Mesenteric fat pad (tissue), 1 donor: ENCODE data around the gene FREM3. TPM values are rescaled to one million over a fixed set of nuclear protein-coding genes. Genes with fewer than 3 reads are reported as not detected.
"Not testable (repeated sequence)": the region's sequence is repeated elsewhere in the genome, so short reads cannot be mapped to it uniquely, and the experiment has no call there.

Source experiments
- DNase-seq: peaks from one replicate; pipeline ENCODE4 v3.0.0-alpha.2; 2020; ENCODE audit warnings: low spot score
- long read RNA-seq: library from polyadenylated mRNA; unstranded; transcript quantifications from one replicate; pipeline ENCODE4 v2.0.0, GENCODE V29; 2020
- total RNA-seq: library from RNA; stranded (reverse); fragmentation: NEBNext Ultra II Directional; extraction: Animal tissue kit (Norgen Biotek cat#: 25700); gene quantifications from one replicate; pipeline ENCODE4 v1.2.1, GENCODE V29; 2021
- donor health status: DM: yes; HTN: yes; CAD: no.

FREM3 gene
- total RNA-seq, result not detected
- long read RNA-seq, result 0 reads

DNA sequence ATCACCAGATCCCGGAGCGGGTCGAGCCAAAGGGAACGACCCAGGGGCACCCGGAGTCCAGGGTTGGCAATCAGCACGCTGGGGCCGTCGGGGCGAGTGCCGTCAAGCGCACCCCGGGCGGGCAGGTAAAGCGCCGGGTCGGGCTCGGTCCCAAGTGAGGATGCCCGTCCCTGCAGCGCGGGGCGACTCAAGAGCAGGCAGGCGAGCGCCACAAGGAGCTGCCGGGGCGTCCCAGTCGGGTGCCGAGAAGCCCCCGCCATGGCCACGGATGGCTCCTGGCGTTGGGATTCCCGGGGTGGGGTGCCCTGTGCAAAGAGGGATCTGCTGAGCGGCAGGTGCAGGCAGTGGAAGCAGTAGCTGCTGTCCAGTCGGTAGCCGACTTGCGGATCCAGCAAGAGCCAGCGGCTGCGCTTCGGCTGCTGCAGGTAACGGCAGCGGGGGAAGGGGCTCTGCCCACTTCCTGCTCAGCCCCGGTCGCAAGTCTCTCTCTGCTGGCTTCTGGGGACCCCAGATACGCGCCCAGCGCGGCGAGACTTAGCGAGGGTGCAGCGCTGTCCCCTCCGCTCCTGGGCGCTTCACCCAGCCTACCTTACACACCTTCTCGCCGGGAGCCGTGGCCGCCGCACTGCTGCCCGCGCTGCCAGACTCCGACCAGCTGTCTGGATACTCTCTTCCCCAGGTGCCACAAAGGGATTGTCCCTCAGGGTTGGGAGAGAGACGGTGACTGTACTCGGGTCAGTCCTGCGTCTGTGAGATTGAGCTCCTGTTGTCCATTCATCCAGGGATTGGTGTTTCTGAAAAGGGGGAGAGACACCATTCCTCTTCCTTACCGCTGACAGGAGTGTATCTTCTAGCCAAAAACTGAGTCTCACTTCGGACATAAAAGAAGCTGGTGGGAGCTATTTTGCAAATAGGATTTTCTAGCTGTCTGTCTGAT is at the start of gene FREM3:
TSS of gene FREM3 (minus strand) at position 260 of the 937 bp plus-strand sequence. CDS start at position 260, 0 bp downstream.
- no peak for DNase-seq

DNA sequence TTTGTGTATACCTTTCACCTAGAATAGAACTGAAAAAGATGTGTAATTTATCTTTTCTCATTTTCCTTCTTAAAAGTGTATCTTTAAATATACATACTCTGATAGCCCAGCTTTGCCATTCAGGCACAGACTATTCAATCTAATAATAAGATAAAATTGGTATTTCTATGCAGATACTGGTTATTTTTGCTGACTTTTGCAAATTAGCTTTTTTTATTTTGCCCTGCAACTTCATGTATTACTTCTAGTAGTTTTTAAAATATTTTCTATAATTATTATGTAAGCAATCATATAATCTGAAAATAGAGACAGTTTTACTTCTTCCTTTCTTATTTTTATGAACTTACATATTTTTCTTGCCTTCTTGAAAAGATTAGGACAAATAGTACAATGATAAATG is 45.4 kb upstream of the FREM3 start:
- DNase-seq, result no peak

DNA sequence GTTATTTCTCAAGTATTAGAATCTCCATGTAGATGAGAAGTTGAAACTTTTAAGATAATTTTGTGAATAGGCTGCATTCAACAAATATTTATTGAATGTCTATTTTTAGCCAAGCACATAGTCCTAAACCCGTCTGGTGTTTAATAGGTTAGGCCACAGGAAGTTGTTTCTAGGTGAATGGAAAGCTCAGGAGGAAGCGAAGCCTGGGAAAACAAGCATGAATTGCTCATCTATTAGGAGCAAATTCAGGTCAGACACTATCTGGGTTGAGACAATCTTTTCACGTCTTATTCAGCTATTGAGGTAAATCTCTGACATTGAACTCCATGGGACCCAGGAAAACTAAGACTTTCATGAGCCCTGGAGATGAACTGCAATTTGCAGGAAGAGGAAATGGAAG is 43.1 kb upstream of the FREM3 start:
- no peak for DNase-seq

DNA sequence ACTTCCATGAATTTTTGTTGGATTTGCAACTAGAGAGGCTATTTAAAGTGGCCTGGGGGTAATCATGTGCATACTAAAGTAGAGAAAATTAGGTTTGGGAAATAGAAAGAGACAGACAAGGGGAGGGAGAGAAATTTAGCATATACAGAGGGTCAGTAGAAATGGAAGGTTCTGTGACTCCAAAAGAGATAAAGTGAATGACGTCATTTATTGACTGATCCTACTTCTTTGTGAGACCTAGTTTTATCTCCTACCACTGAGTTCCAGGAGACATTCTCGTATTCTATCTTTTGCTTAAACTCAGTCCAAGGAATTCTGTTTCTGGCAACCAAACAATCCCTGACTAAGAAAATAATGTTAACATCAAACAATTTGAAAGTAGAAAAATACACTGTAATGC is 42.4 kb upstream of the FREM3 start:
- no peak for DNase-seq

DNA sequence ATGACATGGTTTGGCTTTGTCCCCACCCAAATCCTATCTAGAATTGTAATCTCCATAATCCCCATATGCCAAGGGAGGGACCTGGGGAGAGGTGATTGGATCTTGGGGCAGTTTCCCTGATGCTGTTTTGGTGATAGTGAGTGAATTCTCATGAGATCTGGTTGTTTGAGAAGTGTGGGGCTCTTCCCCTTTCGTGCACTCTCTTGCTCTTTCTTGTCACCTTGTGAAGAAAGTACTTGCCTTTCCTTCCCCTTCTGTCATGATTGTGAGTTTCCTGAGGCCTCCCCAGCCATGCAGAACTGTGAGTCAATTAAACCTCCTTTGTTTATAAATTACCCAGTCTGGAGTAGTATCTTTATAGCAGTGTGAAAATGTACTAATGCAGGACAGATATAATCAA is 36.4 kb upstream of the FREM3 start:
- no peak for DNase-seq

DNA sequence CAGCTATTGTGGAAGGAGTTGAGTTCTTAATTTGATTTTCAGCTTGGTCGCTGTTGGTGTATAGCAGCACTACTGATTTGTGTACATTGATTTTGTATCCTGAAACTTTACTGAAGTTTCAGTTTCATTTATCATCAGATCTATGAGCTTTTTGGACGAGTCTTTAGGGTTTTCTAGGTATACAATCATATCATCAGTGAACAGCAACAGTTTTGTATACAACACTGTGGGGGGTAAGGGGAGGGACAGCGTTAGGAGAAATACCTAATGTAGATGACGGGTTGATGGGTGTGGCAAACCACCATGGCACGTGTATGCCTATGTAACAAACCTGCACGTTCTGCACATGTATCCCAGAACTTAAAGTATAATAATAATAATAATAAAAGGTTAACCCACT is 35.6 kb upstream of the FREM3 start:
- DNase-seq, result not testable (repeated sequence)

DNA sequence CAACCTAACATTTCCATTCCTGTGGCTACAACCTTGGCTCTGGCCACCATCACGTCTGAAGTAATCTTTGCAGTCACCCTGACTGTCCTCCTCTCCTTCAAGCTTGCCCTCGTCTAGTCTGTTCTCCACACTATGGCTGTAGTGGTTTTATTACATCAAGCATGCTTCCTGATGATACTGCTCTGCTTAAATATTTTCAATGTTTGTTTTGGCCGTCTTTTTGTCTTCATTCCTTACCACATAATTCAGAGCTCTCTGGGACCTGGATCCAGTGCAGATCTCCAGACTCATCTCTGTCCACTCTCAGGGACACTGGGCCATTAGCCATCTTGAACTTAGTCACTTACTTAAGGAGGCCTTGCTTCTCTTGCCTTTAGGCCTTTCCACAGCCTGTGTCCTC is 27.7 kb upstream of the FREM3 start:
- no peak for DNase-seq

DNA sequence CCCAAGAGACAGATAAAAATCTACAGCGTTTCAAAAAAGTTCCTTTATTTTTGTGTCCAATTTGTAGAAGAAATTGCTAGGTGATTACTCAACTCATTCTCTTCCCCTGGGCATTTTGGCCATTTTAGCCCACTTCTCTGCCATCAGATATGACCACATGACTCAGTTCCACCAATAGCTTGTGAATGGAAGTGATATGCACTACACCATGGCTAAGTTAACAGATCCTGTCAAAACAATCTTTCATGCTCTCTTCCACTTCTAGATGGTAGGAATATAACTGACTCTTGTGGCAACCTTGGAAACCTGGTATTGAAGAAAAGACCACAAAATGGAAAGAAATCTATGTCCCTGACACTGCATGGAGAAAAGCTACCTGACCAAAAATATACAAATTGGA is 26.2 kb upstream of the FREM3 start:
- no peak for DNase-seq

DNA sequence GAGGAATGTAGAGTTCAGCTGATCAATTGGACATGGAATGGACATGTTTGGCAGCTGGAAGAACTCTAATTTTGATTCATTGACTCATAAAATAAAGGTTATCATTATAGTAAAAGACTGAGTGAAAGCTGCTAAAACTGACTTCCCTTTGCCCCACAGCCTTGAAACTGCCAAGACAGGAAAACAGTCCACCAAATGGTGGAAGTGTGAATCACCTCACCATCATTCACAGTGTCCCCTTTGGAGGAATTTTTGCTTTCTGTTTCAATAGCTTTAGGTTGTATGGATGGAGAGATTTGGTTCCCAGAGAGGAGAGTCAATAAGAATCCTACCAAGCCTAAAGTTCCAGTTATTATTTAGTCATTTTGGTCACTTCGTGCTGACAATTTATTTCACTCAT is 20.8 kb upstream of the FREM3 start:
- no peak for DNase-seq

DNA sequence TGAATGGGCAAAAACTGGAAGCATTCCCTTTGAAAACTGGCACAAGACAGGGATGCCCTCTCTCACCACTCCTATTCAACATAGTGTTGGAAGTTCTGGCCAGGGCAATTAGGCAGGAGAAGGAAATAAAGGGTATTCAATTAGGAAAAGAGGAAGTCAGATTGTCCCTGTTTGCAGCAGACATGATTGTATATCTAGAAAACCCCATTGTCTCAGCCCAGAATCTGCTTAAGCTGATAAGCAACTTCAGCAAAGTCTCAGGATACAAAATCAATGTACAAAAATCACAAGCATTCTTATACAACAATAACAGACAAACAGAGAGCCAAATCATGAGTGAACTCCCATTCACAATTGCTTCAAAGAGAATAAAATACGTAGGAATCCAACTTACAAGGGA is 18.3 kb upstream of the FREM3 start:
- DNase-seq, result not testable (repeated sequence)

DNA sequence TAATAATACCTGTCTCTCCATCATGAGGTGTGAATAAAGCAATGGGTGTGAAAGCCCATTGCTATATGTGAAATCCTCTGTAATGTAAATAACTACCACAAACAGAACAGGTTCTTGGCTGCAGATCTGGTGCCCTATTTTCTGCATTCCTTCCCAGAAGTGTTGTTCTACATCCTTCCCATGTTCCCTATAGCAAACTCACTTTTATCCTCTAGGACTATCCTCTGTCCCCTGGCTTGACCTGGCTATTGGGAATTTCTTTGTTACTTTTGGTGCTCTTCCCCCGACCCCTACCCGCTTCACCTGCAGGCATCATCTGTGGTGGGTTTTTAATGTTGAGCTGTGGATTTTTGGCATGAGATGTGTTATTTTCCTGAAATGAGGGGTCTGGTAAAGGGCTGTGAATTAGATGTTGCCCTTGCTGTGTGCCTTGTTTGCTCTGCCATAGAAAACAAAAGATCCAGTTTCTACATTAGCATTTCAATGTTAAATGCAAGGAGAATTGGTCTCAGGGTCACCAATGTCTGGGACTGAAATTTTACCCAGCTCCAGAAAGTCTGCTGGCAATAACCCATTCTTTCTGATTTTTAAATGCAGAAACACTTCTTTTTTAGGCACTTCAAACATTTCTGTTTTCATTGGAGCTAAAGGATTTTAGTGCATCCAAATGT is 13.6 kb upstream of the FREM3 start:
- DNase-seq, result no peak

DNA sequence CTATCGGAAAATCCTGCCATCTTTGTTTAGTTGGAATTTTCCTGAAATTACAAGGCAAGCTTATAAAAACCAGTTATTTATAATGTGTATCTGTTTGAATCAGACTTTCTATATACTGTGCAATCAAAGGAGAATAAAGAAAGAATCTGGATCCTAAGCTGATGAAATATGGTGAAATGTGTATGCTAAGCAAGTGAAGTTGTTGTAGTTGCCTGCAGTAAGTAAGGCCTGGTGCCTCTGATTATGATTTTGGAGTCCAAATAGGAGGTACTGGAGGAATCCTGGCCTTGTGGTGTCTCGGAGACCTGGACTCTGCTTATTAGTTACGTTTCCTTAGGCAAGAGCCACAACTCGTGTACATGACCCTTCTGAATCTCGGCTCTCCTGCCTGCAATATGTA is 13.1 kb upstream of the FREM3 start:
- DNase-seq, result no peak

DNA sequence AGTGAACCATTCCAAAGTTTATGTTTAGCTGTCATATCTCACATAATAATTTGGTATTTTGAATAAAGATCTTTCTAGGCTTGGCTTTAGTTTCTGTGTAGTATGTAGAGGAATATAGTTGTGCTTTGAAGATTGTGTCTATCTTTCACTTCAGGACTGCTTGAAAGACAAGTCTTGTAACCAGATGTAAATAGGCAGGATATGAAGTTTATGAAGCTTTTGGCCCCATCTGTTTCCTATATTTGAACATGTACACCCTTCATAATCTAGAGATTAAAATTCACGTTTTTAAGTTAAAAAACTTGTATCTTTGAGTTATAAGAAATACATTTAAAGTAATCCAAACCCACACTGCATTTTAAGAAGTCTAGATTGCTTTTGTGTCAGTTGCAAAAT is 11.7 kb upstream of the FREM3 start:
- DNase-seq, result no peak

DNA sequence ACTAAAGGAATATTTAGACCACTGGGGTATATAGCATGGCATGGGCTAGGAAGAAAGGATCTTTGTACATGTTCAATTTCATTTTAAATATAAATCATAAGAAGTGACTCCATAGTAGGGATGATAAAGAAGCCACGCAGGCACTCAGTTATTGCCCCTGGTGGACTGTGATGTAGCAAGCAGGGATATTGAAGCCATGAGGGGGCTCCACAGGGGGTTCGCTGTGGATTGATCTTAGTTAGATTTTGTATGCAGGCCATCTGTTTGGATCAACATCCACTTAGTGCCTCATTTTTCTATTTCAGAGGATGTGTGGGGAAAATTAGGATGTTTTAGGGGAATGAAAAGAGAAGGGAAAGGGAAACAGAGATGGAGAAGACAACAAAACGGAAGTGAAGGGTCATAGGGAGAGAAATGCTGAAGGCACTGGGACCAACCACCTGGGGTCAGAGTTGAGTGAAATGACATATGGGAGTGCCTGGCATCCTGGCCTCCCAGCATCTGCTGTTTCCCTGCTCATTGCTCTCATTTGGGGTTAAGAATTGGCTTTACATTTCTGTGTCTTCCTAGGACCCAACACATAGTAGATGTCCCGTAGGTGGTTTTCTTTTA is 11.2 kb upstream of the FREM3 start:
- no peak for DNase-seq

DNA sequence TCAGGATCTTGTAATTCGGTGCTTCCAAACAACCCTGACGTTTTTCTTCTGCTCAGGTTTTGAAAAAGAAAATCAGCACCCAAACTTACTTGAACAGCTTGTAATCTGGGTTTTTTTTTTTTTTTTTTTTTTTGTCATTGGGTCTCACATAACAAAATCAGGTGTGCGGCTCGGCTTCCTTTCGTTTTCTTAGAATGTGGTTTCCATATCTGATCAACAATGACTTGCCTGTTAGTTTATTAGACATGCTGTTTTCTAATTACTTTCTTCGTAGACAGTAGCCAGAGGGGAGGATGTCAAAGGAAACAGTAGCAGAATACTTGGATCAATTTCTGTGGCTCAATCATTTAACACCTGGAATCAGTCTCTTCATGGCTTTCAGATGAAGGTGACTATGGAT is 890 bp upstream of the FREM3 start:
- no peak for DNase-seq

DNA sequence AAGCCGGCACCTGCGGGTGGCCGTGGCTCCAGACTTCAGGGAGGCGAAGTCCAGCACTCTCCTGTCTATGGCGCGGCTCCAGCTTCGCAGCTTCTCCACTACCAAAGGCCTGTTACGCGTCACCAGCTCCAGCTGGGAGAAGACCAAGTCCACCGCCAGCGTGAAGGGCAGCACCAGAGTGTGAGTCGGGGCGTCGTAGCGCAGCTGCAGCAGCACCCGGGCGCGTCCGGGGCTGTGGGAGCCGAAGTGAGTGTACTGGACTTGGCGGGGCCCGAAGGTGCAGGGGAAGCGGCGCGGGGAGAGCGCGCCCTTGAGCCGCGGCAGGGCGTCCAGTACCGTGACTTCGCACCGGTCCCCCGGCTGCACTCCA is 444 bp downstream of the FREM3 start:
- DNase-seq, result no peak

DNA sequence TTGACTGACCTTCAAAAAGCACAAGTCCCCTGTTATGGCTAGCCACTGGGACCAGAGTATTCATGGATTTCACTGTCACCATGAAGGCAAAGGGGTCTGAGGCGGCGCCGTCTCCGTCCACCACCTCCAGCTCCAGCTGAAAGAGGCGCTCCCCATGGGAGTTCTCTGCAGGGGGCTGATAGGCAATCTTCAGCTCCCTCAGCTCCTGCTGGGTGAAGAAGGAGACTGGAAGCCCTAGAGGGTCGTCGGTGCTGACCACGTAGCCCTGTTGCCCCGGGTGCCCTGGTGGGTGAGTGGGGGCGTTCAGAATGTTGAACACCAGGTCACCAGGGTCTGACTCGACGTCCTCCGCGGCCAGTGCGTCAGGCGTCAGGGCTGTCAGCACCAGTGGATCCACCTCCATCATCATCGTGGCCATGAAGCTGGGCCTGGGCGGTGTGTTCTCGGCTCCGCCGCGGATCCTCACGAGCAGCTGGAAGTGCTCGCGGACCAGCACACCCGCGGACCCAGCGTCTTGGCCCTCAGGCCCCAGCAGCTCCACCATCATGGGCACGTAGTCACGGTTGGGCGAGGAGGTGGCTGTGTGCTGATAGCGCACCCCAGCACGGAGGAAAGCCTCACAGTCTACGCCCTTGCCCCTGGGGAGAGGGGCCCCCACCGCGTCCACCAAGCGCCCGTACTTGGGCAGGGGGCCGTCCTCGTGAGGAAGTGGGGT is 987 bp downstream of the FREM3 start:
- DNase-seq, result no peak

DNA sequence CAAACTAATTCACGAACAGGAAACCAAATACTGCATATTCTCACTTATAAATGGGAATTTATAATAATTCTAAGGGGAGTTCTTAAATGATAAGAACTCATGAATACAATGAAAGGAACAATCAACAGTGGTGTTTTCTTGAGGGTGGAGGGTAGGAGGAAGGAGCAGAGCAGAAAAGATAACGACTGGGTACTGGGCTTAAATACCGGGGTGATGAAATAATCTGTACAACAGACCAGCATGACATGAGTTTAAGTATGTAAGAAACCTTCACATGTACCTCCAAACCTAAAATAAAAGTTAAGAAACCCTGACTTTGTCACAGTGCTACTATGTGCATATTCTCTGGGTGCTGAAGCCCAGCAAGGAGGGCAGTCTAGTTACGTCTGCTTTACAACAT is 6.6 kb downstream of the FREM3 start:
- no peak for DNase-seq

DNA sequence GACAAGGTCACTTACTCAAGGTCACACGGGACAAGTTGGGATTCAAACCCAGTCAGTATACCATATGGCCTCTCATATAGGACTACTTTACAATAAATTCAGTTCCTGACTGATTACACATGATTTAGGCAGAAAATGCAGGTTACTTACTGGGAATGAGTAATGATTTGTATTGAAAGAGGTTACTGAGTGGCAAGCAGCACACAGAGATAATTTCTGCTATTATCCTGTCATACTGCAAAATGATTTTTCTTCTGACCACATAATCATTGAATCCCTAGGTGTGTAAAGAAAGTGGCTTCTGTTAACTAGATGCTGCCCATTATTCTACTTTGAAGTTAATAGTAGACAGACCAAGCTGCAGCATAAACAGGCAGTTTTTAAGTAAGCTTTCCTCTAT is 8.2 kb downstream of the FREM3 start:
- DNase-seq, result no peak

DNA sequence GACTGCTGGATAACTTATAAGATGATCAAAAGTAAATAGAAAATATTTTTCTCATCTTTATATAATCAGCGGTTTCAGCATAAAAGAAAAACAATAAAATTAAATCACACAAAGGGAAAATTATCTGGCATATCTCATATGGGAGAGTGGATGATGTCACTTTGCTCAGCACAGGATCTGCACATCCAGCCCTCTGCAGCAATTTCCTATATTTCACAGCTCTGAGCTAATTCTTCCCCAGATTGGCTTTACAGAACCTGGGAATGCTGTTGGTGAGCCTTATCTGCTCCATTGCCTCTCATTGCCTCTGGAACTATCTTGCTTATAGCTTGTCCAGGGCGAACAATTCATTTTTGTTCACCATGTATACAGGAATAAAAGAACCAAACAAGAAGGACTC is 21.0 kb downstream of the FREM3 start:
- no peak for DNase-seq

DNA sequence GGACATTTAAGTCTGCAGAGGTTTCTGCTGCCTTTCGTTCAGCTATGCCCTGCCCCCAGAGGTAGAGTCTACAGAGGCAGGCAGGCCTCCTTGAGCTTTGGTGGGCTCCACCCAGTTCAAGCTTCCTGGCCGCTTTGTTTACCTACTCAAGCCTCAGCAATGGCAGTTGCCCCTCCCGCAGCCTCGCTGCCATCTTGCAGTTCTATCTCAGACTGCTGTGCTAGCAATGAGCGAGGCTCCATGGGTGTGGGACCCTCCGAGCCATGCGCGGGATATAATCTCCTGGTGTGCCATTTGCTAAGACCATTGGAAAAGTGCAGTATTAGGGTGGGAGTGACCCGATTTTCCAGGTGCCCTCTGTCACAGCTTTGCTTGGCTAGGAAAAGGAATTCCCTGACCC is 26.8 kb downstream of the FREM3 start:
- not testable (repeated sequence) for DNase-seq
